ES-I3 (cell line): ENCODE measurements around the gene TMEM8B.

Source experiments
- H3K36me3 ChIP-seq: 2 replicates; pipeline ENCODE4 v1.6.1; 2013; ENCODE audit warnings: mild to moderate bottlenecking, low read length, control low read depth, moderate library complexity; ENCODE audit not compliant: insufficient read depth
- H3K4me1 ChIP-seq: 2 replicates; pipeline ENCODE4 v1.6.1; 2013; ENCODE audit warnings: mild to moderate bottlenecking, control low read depth, low read length; ENCODE audit not compliant: insufficient read depth
- H3K9ac ChIP-seq: 2 replicates; pipeline ENCODE4 v1.6.1; 2013; ENCODE audit warnings: low read depth, mild to moderate bottlenecking, low read length, moderate library complexity
- H3K9me3 ChIP-seq: 2 replicates; pipeline ENCODE4 v1.6.1; 2013; ENCODE audit warnings: mild to moderate bottlenecking, low read length, moderate library complexity; ENCODE audit not compliant: control insufficient read depth, insufficient read depth

The TMEM8B gene, protein sequence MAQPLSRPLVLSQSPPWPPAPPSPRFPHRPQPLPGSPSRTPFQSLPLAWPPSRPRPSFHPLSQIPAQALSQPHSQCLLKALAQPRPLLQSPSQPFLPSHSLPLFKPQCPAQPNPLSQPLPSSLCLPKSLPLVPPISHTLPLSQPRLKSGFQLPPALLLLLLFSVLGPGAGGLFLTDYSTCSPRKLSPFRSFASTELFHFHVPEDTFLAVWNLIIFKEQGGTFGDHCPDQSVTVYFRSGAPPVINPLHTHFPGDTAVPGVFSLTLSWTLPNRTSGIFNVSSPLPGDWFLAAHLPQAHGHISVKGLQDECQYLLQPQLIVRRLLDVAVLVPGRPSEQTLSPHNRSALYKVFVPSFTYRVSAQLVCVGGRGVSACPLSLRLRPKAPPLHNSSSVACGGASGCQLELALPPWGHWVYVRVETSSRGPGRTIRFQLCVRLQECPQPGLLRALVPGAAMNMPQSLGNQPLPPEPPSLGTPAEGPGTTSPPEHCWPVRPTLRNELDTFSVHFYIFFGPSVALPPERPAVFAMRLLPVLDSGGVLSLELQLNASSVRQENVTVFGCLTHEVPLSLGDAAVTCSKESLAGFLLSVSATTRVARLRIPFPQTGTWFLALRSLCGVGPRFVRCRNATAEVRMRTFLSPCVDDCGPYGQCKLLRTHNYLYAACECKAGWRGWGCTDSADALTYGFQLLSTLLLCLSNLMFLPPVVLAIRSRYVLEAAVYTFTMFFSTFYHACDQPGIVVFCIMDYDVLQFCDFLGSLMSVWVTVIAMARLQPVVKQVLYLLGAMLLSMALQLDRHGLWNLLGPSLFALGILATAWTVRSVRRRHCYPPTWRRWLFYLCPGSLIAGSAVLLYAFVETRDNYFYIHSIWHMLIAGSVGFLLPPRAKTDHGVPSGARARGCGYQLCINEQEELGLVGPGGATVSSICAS

DNA sequence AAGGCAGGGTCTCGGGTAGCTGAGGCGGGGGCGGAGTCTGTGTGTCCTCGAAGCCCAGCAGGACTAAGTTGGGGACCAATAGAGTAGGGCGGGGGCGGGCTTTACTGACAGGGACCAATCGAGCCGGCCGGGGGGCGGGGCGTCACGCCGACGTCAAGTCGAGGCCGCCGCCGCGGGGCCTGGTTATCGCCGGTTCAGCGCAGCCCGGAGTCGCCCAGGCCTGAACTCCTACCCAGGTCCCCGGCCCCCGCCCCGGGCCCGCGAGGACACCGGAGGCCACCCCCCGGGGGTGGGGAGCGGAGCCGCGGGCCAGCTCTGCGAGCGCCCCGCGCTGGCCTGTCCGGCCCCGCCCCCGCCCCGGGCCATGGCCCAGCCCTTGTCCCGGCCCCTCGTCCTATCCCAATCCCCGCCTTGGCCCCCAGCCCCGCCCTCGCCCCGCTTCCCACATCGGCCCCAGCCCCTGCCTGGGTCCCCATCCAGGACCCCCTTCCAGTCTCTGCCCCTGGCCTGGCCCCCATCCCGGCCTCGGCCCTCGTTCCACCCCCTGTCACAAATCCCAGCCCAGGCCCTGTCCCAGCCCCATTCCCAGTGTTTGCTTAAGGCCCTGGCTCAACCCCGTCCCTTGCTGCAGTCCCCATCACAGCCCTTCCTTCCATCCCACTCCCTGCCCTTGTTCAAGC lies at the start of gene TMEM8B:
Gene TMEM8B (plus strand): TSS at position 145 of the 680 bp plus-strand sequence. CDS start 220 bp downstream, at position 365.
- Histone ChIP-seq H3K9ac (peak within 1 kb of the TSS; percentile 71; the same call in 1 of the 2 replicates), H3K4me1 (0 out of 2 replicates have a peak, but pooled peaks cover 2% of the 10 kb centered on the region), H3K36me3 (no peaks in the 10 kb centered on the region), H3K9me3 (no peaks in the 10 kb centered on the region)

DNA sequence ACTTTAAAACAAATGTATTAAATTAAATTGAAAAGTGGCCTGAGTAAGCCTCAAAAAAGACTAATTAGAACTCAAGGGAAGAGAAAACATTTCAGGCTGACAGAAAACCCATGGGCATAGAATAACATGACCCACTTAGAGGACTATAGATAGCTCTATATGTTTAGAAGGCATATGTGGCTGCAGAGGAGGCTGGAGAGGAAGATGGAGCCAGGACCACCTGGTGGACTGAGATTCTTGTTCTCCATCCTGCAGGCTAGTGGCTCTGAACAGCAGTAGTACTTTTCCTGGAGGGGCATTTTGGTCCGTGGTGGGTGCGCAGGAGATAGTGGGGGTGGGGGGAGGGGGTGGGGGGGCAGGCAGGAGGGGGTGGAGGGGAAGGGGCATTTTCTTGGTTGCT lies 48.0 kb upstream of the TMEM8B start:
- Histone ChIP-seq H3K36me3 (no peaks in the 10 kb centered on the region), H3K9ac (no peak overlapping the region), H3K9me3 (no peaks in the 10 kb centered on the region; the same call in 1 of the 2 replicates), H3K4me1 (peaks cover 1% of the 10 kb centered on the region; the same call in 1 of the 2 replicates)

DNA sequence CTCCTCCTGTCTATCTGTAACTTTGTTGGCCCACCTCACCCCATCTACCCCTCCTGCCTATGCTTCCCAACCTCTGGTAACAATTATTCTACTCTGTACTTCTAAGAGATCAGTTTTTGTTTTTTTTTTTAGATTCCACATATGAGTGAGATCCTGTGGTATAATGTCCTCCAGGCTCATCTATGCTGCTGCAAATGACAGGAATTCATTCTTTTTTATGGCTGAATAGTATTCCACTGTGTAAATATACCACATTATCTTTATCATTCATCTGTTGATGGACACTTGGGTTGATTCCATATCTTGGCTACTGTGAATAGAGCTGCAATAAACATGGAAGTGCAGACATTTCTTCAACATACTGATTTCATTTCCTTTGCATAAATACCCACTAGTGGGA lies 45.6 kb upstream of the TMEM8B start:
- Histone ChIP-seq H3K9ac (no peak overlapping the region), H3K9me3 (no peaks in the 10 kb centered on the region; the same call in 1 of the 2 replicates), H3K36me3 (no peaks in the 10 kb centered on the region), H3K4me1 (no peaks in the 10 kb centered on the region)

DNA sequence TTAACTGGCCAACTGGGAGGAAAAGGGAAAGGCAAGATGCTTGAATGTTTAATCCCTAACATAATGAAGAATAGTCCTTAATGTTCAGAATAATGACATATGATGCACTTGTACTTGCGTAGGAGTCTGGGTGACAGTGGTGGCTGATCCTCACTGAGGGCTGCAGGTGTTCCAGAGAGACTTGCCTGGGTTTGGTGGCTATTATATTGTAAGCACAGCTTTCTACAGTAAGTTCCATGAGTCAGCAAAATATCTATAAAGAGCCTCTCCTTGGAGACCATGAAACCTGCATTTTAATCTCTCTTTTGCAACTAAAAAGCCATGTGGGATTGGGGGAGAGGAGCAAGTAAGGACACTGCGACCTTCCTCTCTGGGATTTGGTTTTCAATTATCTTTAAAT lies 39.5 kb upstream of the TMEM8B start:
- Histone ChIP-seq H3K9ac (no peak overlapping the region), H3K9me3 (no peaks in the 10 kb centered on the region; the same call in 1 of the 2 replicates), H3K4me1 (peaks cover 4% of the 10 kb centered on the region; the same call in 1 of the 2 replicates), H3K36me3 (no peaks in the 10 kb centered on the region)

DNA sequence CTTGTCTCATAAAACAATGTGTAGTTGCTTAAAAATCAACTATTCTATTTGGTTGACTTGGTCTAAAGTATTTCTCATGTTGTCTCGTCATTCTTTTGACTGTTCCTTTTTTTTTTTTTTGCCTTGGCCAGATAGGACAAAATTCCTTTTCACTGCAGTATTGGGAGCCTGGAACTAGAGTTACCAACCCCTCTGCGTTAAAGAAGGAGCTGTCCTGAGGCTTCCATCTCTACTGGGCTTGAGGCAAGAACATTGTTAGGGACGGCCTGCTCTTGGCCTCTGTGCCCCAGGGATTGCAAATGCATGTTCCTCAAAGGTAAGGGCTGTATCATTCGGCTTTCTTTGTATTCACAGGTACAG lies 39.0 kb upstream of the TMEM8B start:
- Histone ChIP-seq H3K9ac (no peak overlapping the region), H3K36me3 (no peaks in the 10 kb centered on the region), H3K4me1 (peaks cover 4% of the 10 kb centered on the region; the same call in 1 of the 2 replicates)

DNA sequence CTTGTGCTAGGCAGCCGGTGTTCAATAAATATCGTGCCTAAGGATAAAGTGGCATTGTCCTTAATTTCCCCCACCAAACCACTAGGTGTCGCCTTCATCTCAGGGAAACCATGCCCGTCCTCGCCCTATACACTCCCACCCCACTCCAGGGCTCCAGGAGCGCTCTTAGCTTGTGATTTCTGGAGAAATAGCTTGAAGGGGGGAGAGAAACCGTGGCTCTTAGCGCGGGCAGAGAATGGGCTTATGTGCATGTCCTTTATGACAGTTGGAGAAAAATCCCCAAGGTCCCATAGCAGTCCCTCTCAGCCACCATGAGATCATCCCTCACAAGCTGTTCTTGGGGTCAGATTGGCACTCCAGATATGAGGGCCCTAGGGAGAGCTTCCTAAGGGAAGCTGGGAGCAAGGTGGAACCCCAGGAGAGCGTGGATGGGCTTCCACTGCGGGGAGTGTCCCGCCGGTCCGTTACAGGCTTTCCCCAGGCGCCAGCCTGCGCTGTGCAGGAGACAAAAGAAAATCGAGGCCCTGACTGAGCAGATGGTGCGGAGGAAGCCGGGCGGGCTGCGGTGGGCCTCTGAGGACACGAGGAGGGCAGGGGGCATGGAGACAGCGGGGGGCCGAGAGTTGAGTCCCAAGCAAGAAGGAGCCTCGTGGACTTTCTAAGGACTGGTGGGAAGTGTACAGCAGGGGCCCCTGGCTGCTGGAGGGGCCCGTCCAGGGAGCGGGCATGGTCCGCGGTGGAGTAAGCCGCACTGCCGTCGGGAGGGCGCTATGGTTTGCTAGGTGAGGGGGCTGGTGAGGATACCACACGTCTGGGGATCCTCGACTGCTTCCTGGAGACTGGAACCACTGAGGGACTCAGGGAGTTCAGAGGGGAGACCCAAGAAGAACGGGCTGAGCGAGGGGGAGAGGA lies 38.4 kb upstream of the TMEM8B start:
- Histone ChIP-seq H3K9me3 (no peaks in the 10 kb centered on the region), H3K36me3 (no peaks in the 10 kb centered on the region), H3K9ac (peak overlapping the region; percentile 38), H3K4me1 (peaks cover 4% of the 10 kb centered on the region; the same call in 1 of the 2 replicates)

More for the DNA sequence above, 39.0 kb upstream of the TMEM8B start:
- no peaks in the 10 kb centered on the region; the same call in 1 of the 2 replicates for H3K9me3 ChIP-seq

DNA sequence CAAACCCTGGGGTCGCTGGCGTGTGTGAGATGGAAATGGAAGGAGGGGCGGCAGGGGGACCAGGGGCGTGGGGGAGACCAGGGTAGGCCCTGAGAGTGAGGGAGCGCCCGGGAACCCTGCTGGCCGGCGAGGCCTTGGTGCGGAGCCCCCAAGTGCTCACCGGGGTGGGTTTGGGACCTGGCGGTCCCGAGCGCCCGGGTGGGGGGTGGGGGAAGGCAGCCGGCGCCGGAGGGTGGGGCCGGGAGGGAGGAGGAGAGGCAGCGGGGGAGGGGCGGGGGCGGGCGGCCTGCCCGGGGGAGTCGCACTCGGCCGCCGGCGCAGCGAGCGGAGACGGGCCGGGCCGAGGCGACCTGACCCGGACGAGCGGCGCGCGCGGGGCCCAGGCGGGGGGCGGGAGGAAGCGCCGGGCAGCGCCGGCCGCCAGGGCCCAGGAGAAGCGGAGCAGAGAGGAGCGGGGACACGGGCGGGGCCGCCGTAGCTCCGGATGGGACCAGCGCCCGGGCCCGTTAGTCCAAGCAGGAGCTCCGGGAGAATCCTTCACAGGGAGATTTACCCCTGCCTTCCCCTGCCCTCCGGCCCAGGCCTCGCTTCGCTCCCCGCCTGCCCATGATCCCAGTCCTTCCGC lies 37.6 kb upstream of the TMEM8B start, which contains the start of gene NPR2:
Gene NPR2 (plus strand): TSS at position 295 of the 625 bp plus-strand sequence. CDS start 818 bp downstream, outside the sequence.
- H3K9me3 ChIP-seq = no peaks in the 10 kb centered on the region
- H3K9ac ChIP-seq = peak within 1 kb of the TSS; percentile 62
- H3K36me3 ChIP-seq = no peaks in the 10 kb centered on the region

DNA sequence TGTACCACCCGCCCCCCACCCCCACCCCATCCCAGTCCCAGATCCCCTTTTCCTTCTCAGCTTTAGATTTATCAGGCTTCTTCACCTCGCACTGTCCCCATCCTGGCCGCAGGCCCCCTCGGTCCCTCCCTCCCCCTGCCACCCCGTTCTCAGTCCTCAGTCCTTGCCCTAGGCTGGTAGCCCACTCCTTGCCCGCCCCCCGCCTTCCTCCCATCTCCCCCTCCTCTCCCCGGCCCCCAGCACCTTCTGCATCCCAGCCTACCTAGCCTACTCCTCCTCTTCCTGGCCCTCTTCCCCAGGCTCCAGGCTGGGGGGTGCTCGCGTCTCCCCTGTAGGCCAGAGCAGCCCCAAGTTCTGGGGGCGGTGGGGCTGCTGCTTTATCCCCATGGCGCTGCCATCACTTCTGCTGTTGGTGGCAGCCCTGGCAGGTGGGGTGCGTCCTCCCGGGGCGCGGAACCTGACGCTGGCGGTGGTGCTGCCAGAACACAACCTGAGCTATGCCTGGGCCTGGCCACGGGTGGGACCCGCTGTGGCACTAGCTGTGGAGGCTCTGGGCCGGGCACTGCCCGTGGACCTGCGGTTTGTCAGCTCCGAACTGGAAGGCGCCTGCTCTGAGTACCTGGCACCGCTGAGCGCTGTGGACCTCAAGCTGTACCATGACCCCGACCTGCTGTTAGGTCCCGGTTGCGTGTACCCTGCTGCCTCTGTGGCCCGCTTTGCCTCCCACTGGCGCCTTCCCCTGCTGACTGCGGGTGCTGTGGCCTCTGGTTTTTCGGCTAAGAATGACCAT lies 36.8 kb upstream of the TMEM8B start:
- Histone ChIP-seq H3K9ac (peak overlapping the region; percentile 9; the same call in 1 of the 2 replicates), H3K36me3 (no peaks in the 10 kb centered on the region)

More for the DNA sequence above, 37.6 kb upstream of the TMEM8B start, which contains the start of gene NPR2:
- peaks cover 5% of the 10 kb centered on the region; the same call in 1 of the 2 replicates for H3K4me1 ChIP-seq

DNA sequence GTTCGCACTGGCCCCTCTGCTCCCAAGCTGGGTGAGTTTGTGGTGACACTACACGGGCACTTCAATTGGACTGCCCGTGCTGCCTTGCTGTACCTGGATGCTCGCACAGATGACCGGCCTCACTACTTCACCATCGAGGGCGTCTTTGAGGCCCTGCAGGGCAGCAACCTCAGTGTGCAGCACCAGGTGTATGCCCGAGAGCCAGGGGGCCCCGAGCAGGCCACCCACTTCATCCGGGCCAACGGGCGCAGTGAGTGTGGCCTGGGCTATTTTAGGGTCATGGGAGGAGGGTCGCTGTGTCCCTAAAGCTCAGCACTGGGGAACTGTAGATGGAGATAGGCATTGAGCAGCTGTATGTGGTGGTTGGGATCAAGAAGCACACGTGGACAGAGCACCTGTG lies 36.2 kb upstream of the TMEM8B start:
- H3K9me3 ChIP-seq = no peaks in the 10 kb centered on the region
- H3K9ac ChIP-seq = no peak overlapping the region
- H3K4me1 ChIP-seq = peaks cover 10% of the 10 kb centered on the region
- no peaks in the 10 kb centered on the region for H3K36me3 ChIP-seq

More for the DNA sequence above, 36.8 kb upstream of the TMEM8B start:
- no peaks in the 10 kb centered on the region for H3K9me3 ChIP-seq
- peaks cover 10% of the 10 kb centered on the region for H3K4me1 ChIP-seq

DNA sequence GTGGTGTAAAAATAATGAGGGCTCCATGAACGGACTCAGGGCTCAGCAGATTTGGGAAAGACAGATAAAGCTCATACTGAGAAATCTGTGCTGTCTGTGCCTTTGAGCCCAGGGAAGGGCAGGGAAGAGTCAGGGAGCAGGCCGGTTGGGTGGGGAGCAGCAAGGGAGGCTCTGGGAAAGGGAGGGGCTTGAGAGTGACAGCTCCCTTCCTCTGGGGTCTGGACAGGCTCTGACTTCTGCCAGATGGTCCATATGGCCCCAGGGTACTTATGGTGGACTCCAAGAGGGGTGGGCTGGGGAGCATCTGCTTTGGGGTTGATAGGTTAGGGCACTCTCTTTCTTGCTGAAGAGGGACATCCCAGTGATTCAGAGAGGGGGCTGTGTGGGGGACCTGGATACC lies 35.6 kb upstream of the TMEM8B start:
- Histone ChIP-seq H3K36me3 (no peaks in the 10 kb centered on the region), H3K9ac (no peak overlapping the region), H3K4me1 (peaks cover 10% of the 10 kb centered on the region), H3K9me3 (no peaks in the 10 kb centered on the region)

DNA sequence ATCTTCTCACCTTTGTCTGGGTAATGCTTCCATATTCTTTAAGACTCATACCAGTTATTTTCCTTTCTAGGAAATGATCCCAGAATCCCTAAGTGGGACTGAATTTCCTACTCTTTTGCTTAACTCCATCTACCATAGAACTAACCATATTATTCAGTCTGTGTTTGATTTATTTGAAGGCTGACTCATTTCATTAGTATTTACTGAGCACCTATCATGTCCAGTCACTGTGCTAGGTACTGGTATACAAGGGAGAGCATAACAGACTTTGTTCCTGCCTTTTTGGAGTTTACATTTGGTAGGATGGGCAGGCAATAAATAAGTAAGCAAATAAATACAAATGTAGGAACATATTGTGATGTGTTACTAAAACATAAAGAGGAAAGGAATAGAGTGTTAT lies 33.3 kb upstream of the TMEM8B start:
- no peaks in the 10 kb centered on the region for H3K36me3 ChIP-seq
- H3K9ac ChIP-seq = no peak overlapping the region
- no peaks in the 10 kb centered on the region for H3K9me3 ChIP-seq
- H3K4me1 ChIP-seq = peaks cover 15% of the 10 kb centered on the region
